Large intestine (tissue), 3 donors: Measurements from ENCODE around the gene MYBPC3. TPM values are rescaled to one million over a fixed set of nuclear protein-coding genes. Genes with fewer than 3 reads are reported as not detected.

Experiments used
- DNase-seq, 2 donors: peaks; one replicate each; pipeline versions ENCODE4 v3.0.0 to v3.0.0-alpha.2; 2013
- H3K27ac ChIP-seq: one replicate; pipeline ENCODE4 v1.5.1; 2013; ENCODE audit warnings: low read length
- H3K27me3 ChIP-seq: 2 replicates; pipeline ENCODE4 v1.6.1; 2013; ENCODE audit warnings: low read length; ENCODE audit not compliant: control insufficient read depth, insufficient read depth
- H3K36me3 ChIP-seq: 2 replicates; pipeline ENCODE4 v1.6.1; 2013; ENCODE audit warnings: low read length; ENCODE audit not compliant: control insufficient read depth, insufficient read depth
- H3K4me1 ChIP-seq: one replicate; pipeline ENCODE4 v1.6.1; 2013; ENCODE audit warnings: low read length; ENCODE audit not compliant: control insufficient read depth, insufficient read depth
- H3K4me3 ChIP-seq: one replicate; pipeline ENCODE4 v1.5.1; 2013; ENCODE audit warnings: low read length
- H3K9me3 ChIP-seq: one replicate; pipeline ENCODE4 v1.6.1; 2013; ENCODE audit warnings: mild to moderate bottlenecking, low read depth, low read length, moderate library complexity; ENCODE audit not compliant: control insufficient read depth
- WGBS: methylation state at CpG from one replicate; pipeline ENCODE4 v1.1.5; 2013; ENCODE audit warnings: low lambda C conversion rate; ENCODE audit not compliant: insufficient coverage; 5-methylcytosine and 5-hydroxymethylcytosine counted together
- polyA plus RNA-seq: library from polyadenylated mRNA; unstranded; fragments of 120-200 nt; gene quantifications from one replicate; pipeline ENCODE4 v1.2.1, GENCODE V29; 2013

Gene MYBPC3
- polyA plus RNA-seq, 1 donor = 0.01 TPM

- WGBS = no CpG with 5 or more reads among the region's 6 CpGs
- Histone ChIP-seq H3K4me1 (no peaks in the 10 kb centered on the region), H3K9me3 (no peaks in the 10 kb centered on the region), H3K4me3 (no peak overlapping the region), H3K36me3 (no peaks in the 10 kb centered on the region), H3K27ac (no peak overlapping the region), H3K27me3 (no peaks in the 10 kb centered on the region)
- DNase-seq = no peak
Measured at GRCh38 chr11:47357985-47358730, 5.7 kb upstream of the MYBPC3 start.

GRCh38 chr11:47356998-47357329, 4.5 kb upstream of the MYBPC3 start:
- no peak overlapping the region for H3K27ac ChIP-seq
- no peak overlapping the region for H3K4me3 ChIP-seq
- no peaks in the 10 kb centered on the region for H3K36me3 ChIP-seq
- no peak for DNase-seq
- WGBS = no CpG with 5 or more reads among the region's 1 CpG
- H3K9me3 ChIP-seq = no peaks in the 10 kb centered on the region
- H3K4me1 ChIP-seq = no peaks in the 10 kb centered on the region
- H3K27me3 ChIP-seq = no peaks in the 10 kb centered on the region

- Histone ChIP-seq H3K4me1 (no peaks in the 10 kb centered on the region), H3K9me3 (no peaks in the 10 kb centered on the region), H3K36me3 (no peaks in the 10 kb centered on the region), H3K27ac (no peak overlapping the region), H3K4me3 (no peak overlapping the region), H3K27me3 (no peaks in the 10 kb centered on the region)
- no peak for DNase-seq
- 100% methylated on average over 2 of the region's 9 CpGs for WGBS
Measured at GRCh38 chr11:47356129-47356997, 3.9 kb upstream of the MYBPC3 start.

- DNase-seq = peak; percentile 93 to 95
- no peaks in the 10 kb centered on the region for H3K4me1 ChIP-seq
- no peaks in the 10 kb centered on the region for H3K27me3 ChIP-seq
- peak overlapping the region; percentile 15 for H3K4me3 ChIP-seq
- no peaks in the 10 kb centered on the region for H3K9me3 ChIP-seq
- WGBS = 80% methylated on average over 1 of the region's 47 CpGs
- no peak overlapping the region for H3K27ac ChIP-seq
- no peaks in the 10 kb centered on the region for H3K36me3 ChIP-seq
Measured at GRCh38 chr11:47355283-47356128, 3.0 kb upstream of the MYBPC3 start.

GRCh38 chr11:47354913-47355282, 2.4 kb upstream of the MYBPC3 start:
- no peaks in the 10 kb centered on the region for H3K4me1 ChIP-seq
- no peaks in the 10 kb centered on the region for H3K9me3 ChIP-seq
- WGBS = no CpG with 5 or more reads among the region's 32 CpGs
- H3K4me3 ChIP-seq = peak overlapping the region; percentile 15
- no peaks in the 10 kb centered on the region for H3K27me3 ChIP-seq
- no peak overlapping the region for H3K27ac ChIP-seq
- no peak for DNase-seq
- H3K36me3 ChIP-seq = no peaks in the 10 kb centered on the region

GRCh38 chr11:47353978-47354774, 1.7 kb upstream of the MYBPC3 start:
- WGBS = 60% methylated on average over 1 of the region's 15 CpGs
- DNase-seq = no peak
- Histone ChIP-seq H3K36me3 (no peaks in the 10 kb centered on the region), H3K4me3 (no peak overlapping the region), H3K27ac (no peak overlapping the region), H3K27me3 (no peaks in the 10 kb centered on the region), H3K4me1 (no peaks in the 10 kb centered on the region), H3K9me3 (no peaks in the 10 kb centered on the region)

- no peak for DNase-seq
- Histone ChIP-seq H3K27ac (no peak overlapping the region), H3K4me1 (no peaks in the 10 kb centered on the region), H3K4me3 (no peak overlapping the region), H3K27me3 (no peaks in the 10 kb centered on the region), H3K36me3 (no peaks in the 10 kb centered on the region), H3K9me3 (no peaks in the 10 kb centered on the region)
- no CpG with 5 or more reads among the region's 29 CpGs for WGBS
Measured at GRCh38 chr11:47351156-47352126, 1.1 kb downstream of the MYBPC3 start.

- no peak overlapping the region for H3K27ac ChIP-seq
- no peaks in the 10 kb centered on the region for H3K4me1 ChIP-seq
- no peak overlapping the region for H3K4me3 ChIP-seq
- no peaks in the 10 kb centered on the region for H3K27me3 ChIP-seq
- DNase-seq = no peak
- WGBS = no CpG with 5 or more reads among the region's 9 CpGs
- H3K9me3 ChIP-seq = no peaks in the 10 kb centered on the region
- no peaks in the 10 kb centered on the region for H3K36me3 ChIP-seq
Measured at GRCh38 chr11:47350315-47350714, 2.2 kb downstream of the MYBPC3 start.

GRCh38 chr11:47349521-47350095, 2.9 kb downstream of the MYBPC3 start:
- Histone ChIP-seq H3K4me1 (no peaks in the 10 kb centered on the region), H3K4me3 (no peak overlapping the region), H3K36me3 (no peaks in the 10 kb centered on the region), H3K27me3 (no peaks in the 10 kb centered on the region), H3K27ac (no peak overlapping the region), H3K9me3 (no peaks in the 10 kb centered on the region)
- WGBS = no CpG with 5 or more reads among the region's 23 CpGs
- DNase-seq = no peak
